ENCODE measurements around the gene GAS1. TPM values are rescaled to one million over a fixed set of nuclear protein-coding genes. Genes with fewer than 3 reads are reported as not detected.

GAS1 gene
- total and polyA plus RNA-seq, 2 of the 8 experiments (the other 6 are each of a cell fraction or from before 2014, with no cell fraction given), result 2.8 to 5.7 TPM

DNA sequence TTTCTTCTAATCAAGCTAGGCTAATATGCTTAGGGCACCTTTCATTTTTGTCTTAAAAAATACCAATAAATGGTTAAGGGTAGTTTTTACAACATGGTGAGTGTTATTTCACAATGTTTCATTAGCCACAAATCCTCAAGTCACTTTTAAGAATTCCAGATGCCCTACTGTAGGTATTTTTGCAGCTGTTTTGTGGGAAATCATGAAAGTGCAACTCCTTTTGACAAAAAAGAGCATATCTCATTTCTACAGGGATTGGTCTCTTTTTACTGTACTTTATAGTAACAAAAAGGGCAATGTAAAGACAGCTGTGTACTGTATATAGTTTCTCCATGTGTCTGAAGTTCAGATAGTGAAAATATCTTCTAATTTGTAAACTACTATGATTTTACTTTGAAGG lies 28.3 kb upstream of the GAS1 start:
- Histone ChIP-seq H4K91ac (replicated peaks; ENCODE audit: insufficient read length, low read length) (no peak overlapping the region), H3K4me1 (replicated peaks in 1 of 4; ENCODE audit: control insufficient read depth in 3 of 4, insufficient read depth in 4 of 4, low read length in 3 of 4) (no peaks in the 10 kb centered on the region), H4K5ac (ENCODE audit: insufficient read length, low read depth, low read length) (no peak overlapping the region), H3K9me3 (ENCODE audit: insufficient read depth in 2 of 2, low read depth in 1 of 2, low read length in 1 of 2) (no peaks in the 10 kb centered on the region), H3K27me3 (replicated peaks in 1 of 4; ENCODE audit: control insufficient read depth in 3 of 4, extremely low read depth in 1 of 4, insufficient read depth in 3 of 4, low read length in 3 of 4) (no peaks in the 10 kb centered on the region), H3K79me2 (ENCODE audit: control insufficient read depth in 1 of 2, insufficient read depth in 2 of 2, low read length in 2 of 2) (no peaks in the 10 kb centered on the region), H3K27ac (ENCODE audit: low read depth, low read length) (no peak overlapping the region), H3K14ac (ENCODE audit: insufficient read length) (no peak overlapping the region), H3K4me2 (ENCODE audit: insufficient read depth in 1 of 2, low read depth in 2 of 2, low read length in 2 of 2) (no peak overlapping the region), H2BK15ac (ENCODE audit: low read length) (no peak overlapping the region), H2AFZ (ENCODE audit: low read length) (no peak overlapping the region), H2BK5ac (ENCODE audit: low read depth, low read length) (no peak overlapping the region), H3K9ac (replicated peaks in 1 of 4; ENCODE audit: extremely low read depth in 1 of 4, low read depth in 3 of 4, low read length in 3 of 4) (no peak overlapping the region), H3K23ac (ENCODE audit: insufficient read length) (no peak overlapping the region), H3K36me3 (ENCODE audit: control insufficient read depth in 2 of 4, insufficient read depth in 4 of 4, low read length in 3 of 4) (no peaks in the 10 kb centered on the region), H2BK12ac (ENCODE audit: low read depth, low read length) (no peak overlapping the region), H2AK5ac (ENCODE audit: low read depth, low read length) (no peak overlapping the region), H3K18ac (ENCODE audit: extremely low read depth, low read length) (no peak overlapping the region), H4K20me1 (replicated peaks in 1 of 2; ENCODE audit: control insufficient read depth in 1 of 2, insufficient read depth in 2 of 2, low read length in 2 of 2) (no peaks in the 10 kb centered on the region), H3K4me3 (ENCODE audit: extremely low read depth in 1 of 4, insufficient read depth in 2 of 4, low read depth in 3 of 4, low read length in 4 of 4) (no peak overlapping the region), H3K79me1 (ENCODE audit: low read depth, low read length) (no peaks in the 10 kb centered on the region), H2BK20ac (ENCODE audit: low read length) (no peak overlapping the region), H4K8ac (ENCODE audit: extremely low read depth, insufficient read depth, low read length) (no peak overlapping the region), H3K56ac (replicated peaks; ENCODE audit: insufficient read length, low read depth, low read length) (no peak overlapping the region), H3K23me2 (ENCODE audit: low read depth, low read length) (no peaks in the 10 kb centered on the region), H2BK120ac (replicated peaks; ENCODE audit: low read depth, low read length) (no peak overlapping the region), H3K4ac (replicated peaks; ENCODE audit: insufficient read length, low read depth, low read length) (no peak overlapping the region)
- DNase-seq (ENCODE audit: low read depth in 1 of 2, low spot score in 2 of 2), result no peak
- no peak for TF ChIP-seq POLR2AphosphoS5 (IDR thresholded peaks at IDR 0.05; ENCODE audit: low read depth, low read length)
- no peak for TF ChIP-seq ATF3 (IDR thresholded peaks at IDR 0.05; ENCODE audit: insufficient read depth, low read depth, low read length)
- TF ChIP-seq SAP30 (IDR thresholded peaks at IDR 0.05; ENCODE audit: insufficient read depth, insufficient replicate concordance, low read length), result no peak
- TF ChIP-seq CREB1 (IDR thresholded peaks at IDR 0.05), result no peak
- TF ChIP-seq ZNF274 (IDR thresholded peaks at IDR 0.05; ENCODE audit: borderline replicate concordance, extremely low read depth, low read length), result no peak
- TF ChIP-seq USF2 (IDR thresholded peaks at IDR 0.05; ENCODE audit: low read length), result no peak
- TF ChIP-seq EZH2 (IDR thresholded peaks at IDR 0.05; ENCODE audit: low read depth, low read length, severe bottlenecking), result no peak
- TF ChIP-seq CTBP2 (IDR thresholded peaks at IDR 0.05; ENCODE audit: borderline replicate concordance, insufficient read depth, insufficient read length, low read length), result no peak
- no peak for TF ChIP-seq NRF1 (IDR thresholded peaks at IDR 0.05; ENCODE audit: low read depth, low read length)
- ChIA-PET CTCF (ENCODE audit: partially characterized antibody) (no interaction called here), POLR2A (ENCODE audit: partially characterized antibody) (no interaction called here)
- no peak for FAIRE-seq
